Stimulated activated memory B cell treated with anti-CD40 and anti-IgM and Interleukin-4, amounts not matched to agents 10 μg/mL and 1 μg/mL and 100 μg/mL, for 72 hours (primary cell): ENCODE results near the gene PNMA6F.
A peak's percentile ranks its signal among the peaks of the same experiment; 100 is the strongest.
"Not testable (repeated sequence)": the region's sequence is repeated elsewhere in the genome, so short reads cannot be mapped to it uniquely, and the experiment has no call there.

ENCODE experiments used
- ATAC-seq: fragments of 150-1000 bp; cut with Tn5 transposase; 2 replicates; pipeline ENCODE4 v1.10.0; 2021
- H3K27ac Mint-ChIP-seq: one replicate; pipeline ENCODE4 v1.8.0; 2022; ENCODE audit warnings: mild to moderate bottlenecking, mixed read lengths
- H3K27me3 Mint-ChIP-seq: one replicate; pipeline ENCODE4 v1.8.0; 2022; ENCODE audit warnings: mixed read lengths
- H3K36me3 Mint-ChIP-seq: one replicate; pipeline ENCODE4 v1.8.0; 2022; ENCODE audit warnings: mixed read lengths
- H3K4me1 Mint-ChIP-seq: one replicate; pipeline ENCODE4 v1.8.0; 2022; ENCODE audit warnings: mixed read lengths
- H3K4me3 Mint-ChIP-seq: one replicate; pipeline ENCODE4 v1.8.0; 2022; ENCODE audit warnings: mild to moderate bottlenecking, moderate library complexity, mixed read lengths
- H3K9me3 Mint-ChIP-seq: one replicate; pipeline ENCODE4 v1.8.0; 2022; ENCODE audit warnings: mixed read lengths

Gene PNMA6F

DNA sequence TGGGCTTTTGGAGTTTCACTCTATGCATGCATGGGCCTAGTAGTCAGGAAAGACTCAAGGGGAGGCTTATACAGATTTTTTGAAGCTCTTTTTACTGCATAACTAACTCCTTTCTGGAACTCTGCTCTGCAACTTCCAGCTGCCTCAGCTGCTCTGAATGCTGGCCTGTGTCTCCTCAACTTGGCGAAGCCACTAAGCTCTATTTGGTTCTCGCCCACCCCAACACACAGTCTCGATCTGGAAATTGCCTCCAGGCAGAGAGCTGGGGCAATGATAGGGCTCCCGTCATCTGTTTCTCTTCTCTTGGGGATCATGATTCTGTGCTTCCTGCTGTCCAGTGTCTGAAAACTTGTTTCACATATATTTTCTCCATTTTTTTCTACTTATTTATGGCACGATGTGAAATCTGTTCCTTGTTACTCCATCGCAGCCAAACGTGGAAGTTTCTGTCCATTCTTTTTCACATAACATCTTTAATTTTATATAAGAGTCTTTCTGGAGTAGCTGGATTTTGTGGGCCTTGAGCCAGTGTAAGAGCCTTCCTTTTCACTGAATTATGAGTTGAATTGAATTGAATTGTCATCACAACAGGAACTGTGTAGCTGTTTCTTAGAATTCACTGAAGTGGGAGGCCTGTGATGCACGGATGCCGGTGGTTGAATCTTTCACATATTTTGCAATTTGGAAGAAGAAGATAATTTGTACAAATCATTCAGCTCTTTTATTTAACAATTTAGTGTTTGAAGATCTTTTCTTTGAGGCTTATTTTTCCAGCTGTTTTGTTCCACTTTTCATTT is 21.4 kb upstream of the PNMA6F start:
- H3K36me3 Mint-ChIP-seq, result peaks cover 92% of the 10 kb centered on the region
- peaks cover 3% of the 10 kb centered on the region for H3K9me3 Mint-ChIP-seq
- peaks cover 22% of the 10 kb centered on the region for H3K4me1 Mint-ChIP-seq
- no peaks in the 10 kb centered on the region for H3K27me3 Mint-ChIP-seq
- H3K27ac Mint-ChIP-seq, result no peak overlapping the region
- no peak for ATAC-seq
- H3K4me3 Mint-ChIP-seq, result no peak overlapping the region

DNA sequence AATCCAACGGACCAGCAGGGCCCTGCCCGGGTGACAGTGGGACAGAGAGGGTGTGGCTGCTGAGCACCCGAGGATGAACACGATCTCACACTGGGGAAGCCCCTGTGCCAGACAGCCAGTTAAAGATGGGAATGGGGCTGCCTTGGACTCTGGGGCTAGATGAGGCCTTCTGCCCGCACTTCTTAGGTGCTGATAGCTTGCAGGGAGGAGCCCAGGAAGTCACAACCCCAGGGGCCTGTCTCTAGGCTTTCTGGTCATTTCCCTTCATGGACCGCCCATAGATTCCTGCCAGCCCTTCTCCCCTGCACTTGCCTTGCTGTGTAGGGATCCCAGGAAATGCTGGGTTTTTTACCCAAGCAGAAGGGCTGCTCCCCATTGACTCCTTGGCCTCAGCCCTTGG is 18.5 kb upstream of the PNMA6F start:
- H3K4me1 Mint-ChIP-seq, result peaks cover 39% of the 10 kb centered on the region

DNA sequence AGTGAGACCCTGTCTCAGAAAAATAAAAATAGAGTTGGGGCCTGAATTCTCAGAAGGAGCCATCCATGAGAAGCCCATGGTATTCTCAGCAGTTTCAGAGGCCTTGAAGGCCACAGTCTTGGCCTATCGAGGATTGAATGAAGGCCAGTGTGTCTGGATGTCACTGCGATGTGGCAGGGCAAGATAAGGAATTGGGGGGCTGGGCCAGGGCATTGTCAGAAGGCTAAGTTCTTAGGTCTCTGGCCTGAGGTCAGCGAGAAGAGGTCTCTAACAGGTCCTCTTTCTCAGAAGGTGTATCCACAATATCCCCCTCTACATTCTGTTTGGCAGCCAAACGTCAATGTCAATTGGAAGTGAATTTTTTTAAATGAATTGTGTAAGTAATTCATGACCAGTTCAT is 18.1 kb upstream of the PNMA6F start:
- ATAC-seq, result no peak
- H3K27ac Mint-ChIP-seq, result no peak overlapping the region
- no peaks in the 10 kb centered on the region for H3K27me3 Mint-ChIP-seq
- H3K4me1 Mint-ChIP-seq, result peaks cover 41% of the 10 kb centered on the region
- peaks cover 62% of the 10 kb centered on the region for H3K36me3 Mint-ChIP-seq
- no peak overlapping the region for H3K4me3 Mint-ChIP-seq
- peaks cover 3% of the 10 kb centered on the region for H3K9me3 Mint-ChIP-seq

More for the DNA sequence above, 18.5 kb upstream of the PNMA6F start:
- peaks cover 3% of the 10 kb centered on the region for H3K9me3 Mint-ChIP-seq
- no peak overlapping the region for H3K4me3 Mint-ChIP-seq
- no peak overlapping the region for H3K27ac Mint-ChIP-seq
- ATAC-seq, result no peak
- no peaks in the 10 kb centered on the region for H3K27me3 Mint-ChIP-seq
- peaks cover 67% of the 10 kb centered on the region for H3K36me3 Mint-ChIP-seq

DNA sequence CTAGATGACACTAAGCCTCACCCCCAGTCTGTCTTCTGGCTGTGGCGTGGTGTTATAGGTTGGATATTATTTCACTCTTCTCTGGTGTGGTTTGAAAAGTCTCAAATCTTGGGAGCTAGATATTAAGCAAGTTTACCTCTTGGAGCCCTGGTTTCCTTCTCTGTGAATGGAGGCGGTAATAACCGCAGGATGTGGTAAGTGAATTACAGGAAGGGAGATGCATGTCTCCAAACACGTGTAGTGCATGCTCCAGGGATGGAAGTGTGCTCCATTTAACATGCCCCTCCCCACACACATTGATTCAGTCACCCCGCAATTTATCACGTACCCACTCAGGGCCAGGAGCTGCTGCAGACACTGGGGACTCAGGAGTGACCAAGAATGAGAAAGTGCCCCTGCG is 17.3 kb upstream of the PNMA6F start:
- peaks cover 54% of the 10 kb centered on the region for H3K36me3 Mint-ChIP-seq
- ATAC-seq, result no peak
- H3K27ac Mint-ChIP-seq, result no peak overlapping the region
- peaks cover 42% of the 10 kb centered on the region for H3K4me1 Mint-ChIP-seq
- H3K4me3 Mint-ChIP-seq, result no peak overlapping the region
- peaks cover 3% of the 10 kb centered on the region for H3K9me3 Mint-ChIP-seq
- H3K27me3 Mint-ChIP-seq, result no peaks in the 10 kb centered on the region

DNA sequence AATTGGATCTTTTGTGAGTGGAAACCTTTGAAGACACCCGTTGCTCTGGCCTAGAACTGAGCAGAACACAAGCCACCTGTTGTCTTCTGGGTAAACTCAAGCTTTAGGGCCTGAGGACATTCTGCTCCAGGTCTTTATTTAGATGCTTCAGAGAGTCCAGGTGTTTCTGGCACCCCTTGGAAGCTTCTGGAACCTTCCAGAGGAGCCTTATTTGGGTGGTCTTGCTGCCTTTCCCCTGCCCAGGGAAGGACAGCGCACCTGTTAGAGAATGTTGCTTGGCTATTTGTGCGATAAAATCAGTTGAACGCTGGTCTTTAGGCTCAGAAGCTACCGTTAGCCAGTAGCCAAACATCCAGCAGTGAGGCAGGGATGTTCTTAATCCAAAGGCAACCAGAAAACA is 15.4 kb upstream of the PNMA6F start:
- Mint-ChIP-seq H3K4me3 (no peak overlapping the region), H3K4me1 (peaks cover 40% of the 10 kb centered on the region), H3K27me3 (no peaks in the 10 kb centered on the region), H3K9me3 (peaks cover 3% of the 10 kb centered on the region), H3K36me3 (peaks cover 38% of the 10 kb centered on the region), H3K27ac (no peak overlapping the region)
- no peak for ATAC-seq

DNA sequence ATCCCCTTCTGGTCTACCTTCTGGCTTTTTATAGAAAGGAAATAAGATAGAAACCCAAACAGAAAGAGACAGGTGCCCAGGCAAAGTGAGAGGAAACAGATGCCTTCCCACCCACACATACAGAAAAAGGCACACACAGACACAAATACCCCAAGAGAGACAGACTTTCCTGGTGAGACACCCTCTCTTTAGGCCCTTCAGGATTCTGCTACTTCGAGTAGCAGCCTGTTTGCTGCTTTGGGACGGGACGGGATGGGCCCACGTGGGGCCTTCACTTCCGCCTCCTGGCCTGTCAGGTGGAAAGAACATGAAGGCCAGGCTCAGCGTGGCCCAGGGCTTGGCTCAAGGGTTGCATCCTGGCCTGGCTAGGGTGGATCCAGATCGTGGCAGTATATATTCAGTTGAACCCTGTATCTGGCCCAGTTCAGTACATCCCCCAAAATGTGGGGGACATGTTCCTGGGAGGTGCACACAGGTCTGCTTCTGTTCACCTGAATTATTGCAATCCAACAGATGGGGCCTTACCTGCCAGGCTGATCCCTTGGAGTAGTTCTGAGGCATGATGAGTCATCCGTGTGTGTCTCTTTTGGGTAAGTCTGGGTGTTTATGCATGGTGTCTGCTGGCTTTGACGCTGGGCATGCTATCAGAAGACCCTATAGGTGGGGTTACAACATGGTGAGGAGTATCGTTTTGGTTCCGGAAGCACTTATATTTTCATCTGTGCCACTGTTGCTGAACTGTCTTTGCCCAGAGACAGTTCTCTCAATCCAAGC is 14.7 kb upstream of the PNMA6F start:
- Mint-ChIP-seq H3K27me3 (no peaks in the 10 kb centered on the region), H3K4me1 (peaks cover 38% of the 10 kb centered on the region), H3K36me3 (peaks cover 31% of the 10 kb centered on the region), H3K4me3 (peak overlapping the region; percentile 55), H3K9me3 (peaks cover 3% of the 10 kb centered on the region), H3K27ac (peak overlapping the region; percentile 77)
- ATAC-seq, result no peak

DNA sequence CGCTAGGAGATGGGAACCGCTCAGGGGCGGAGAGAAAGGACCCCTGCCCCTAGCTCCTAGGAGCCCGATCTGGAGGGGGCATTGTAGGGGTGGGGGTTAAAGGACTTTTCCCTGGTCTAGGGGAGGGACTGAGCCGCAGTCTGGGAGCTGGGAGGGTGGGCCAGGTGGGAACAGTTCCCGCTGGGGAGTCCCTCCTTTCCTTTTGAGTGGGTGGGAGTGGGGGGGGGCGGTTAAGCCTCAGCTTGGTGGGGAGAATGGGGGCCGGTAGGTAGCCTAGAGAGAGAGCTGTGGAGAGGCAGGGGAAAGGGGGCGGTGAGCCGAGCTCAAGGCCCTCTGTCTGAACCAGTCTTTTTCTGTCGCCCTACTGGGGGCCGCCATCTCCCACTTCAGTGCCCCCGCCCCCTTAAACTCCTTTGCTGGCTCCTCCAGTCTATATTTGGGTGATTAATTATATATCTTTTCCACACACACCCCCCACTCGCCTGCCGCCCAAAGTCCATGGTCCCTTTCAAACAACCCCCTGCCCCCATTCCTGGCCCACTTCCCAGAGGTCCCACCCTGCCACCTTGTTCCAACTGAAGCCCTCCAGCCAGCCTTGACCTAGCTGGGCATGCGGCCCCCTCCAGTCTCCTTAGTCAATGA is 13.2 kb upstream of the PNMA6F start:
- H3K27me3 Mint-ChIP-seq, result no peaks in the 10 kb centered on the region
- H3K36me3 Mint-ChIP-seq, result peaks cover 16% of the 10 kb centered on the region
- no peaks in the 10 kb centered on the region for H3K9me3 Mint-ChIP-seq
- no peak for ATAC-seq
- H3K27ac Mint-ChIP-seq, result peak overlapping the region; percentile 77
- H3K4me1 Mint-ChIP-seq, result peaks cover 38% of the 10 kb centered on the region
- peak overlapping the region; percentile 83 for H3K4me3 Mint-ChIP-seq

DNA sequence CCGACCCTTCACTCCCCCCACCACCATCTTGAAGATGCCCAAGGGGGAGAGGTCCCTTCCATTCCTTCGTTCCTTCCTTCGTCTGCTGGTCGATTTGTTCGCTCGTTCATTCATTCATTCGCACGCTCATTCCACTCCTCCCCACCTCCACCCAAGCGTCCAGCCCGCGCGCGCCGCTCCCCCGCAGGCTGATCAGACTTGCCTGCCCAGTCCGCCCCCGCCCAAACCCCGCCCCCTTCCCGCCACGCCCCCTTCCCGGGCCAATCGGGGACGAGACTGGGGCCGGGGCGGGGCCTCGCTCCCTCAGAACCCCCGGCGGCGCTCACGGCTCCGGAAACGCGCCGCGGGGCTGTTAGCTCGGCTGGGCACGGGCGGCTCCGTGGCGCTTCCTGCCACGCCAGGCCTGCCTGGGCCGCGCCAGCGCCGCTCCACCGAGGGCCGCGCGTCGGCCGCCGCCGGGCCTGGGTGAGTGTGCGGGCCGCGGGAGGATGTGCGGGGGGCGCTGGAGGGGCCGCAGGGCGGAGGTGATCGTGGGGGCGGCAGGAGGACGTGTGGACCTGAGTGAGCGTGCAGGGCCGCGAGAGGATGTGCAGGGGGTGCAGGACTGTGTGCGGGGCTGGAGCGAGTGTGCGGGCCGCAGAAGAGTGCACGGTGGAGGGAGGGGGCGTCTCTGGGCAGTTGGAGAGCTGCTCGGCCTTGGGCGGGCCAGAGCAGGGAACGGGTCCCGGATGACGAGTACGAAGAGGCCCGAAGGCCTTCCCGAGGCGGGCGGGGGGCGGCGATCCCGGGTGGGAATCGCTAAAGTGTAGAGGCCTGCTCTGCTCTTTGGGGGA is 12.5 kb upstream of the PNMA6F start, which contains the start of gene ZNF275:
Gene ZNF275, plus strand, starts transcription at position 333 of the 833 bp plus-strand sequence. CDS start 2,527 bp downstream, outside the sequence.
- H3K4me3 Mint-ChIP-seq, result peak within 1 kb of the TSS; percentile 83
- H3K36me3 Mint-ChIP-seq, result peaks cover 14% of the 10 kb centered on the region
- H3K27ac Mint-ChIP-seq, result peak within 1 kb of the TSS; percentile 77
- ATAC-seq, result peak; percentile 98
- peaks cover 1% of the 10 kb centered on the region for H3K9me3 Mint-ChIP-seq
- H3K4me1 Mint-ChIP-seq, result peaks cover 36% of the 10 kb centered on the region
- H3K27me3 Mint-ChIP-seq, result no peaks in the 10 kb centered on the region

DNA sequence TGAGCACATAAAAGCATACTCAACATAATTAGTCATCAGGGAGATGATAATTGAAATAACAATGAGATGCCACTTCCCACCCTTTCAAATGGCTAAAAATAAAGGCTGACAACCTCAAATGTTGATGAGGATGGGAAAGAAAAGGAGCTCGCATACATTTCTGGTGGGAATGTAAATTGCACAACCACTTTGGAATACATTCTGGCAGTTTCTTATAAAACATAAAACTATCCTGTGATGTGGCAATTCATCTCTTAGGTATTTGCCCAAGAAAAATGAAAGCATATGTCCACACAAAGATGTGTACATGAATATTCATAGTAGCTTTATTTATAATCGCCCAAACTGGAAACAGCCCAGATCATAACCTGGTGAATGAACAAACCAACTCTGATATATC is 11.7 kb upstream of the PNMA6F start:
- no peaks in the 10 kb centered on the region for H3K27me3 Mint-ChIP-seq
- H3K27ac Mint-ChIP-seq, result peak overlapping the region; percentile 77
- H3K4me1 Mint-ChIP-seq, result peaks cover 32% of the 10 kb centered on the region
- H3K36me3 Mint-ChIP-seq, result peaks cover 11% of the 10 kb centered on the region
- peaks cover 9% of the 10 kb centered on the region for H3K9me3 Mint-ChIP-seq
- ATAC-seq, result no peak
- H3K4me3 Mint-ChIP-seq, result peak overlapping the region; percentile 83

DNA sequence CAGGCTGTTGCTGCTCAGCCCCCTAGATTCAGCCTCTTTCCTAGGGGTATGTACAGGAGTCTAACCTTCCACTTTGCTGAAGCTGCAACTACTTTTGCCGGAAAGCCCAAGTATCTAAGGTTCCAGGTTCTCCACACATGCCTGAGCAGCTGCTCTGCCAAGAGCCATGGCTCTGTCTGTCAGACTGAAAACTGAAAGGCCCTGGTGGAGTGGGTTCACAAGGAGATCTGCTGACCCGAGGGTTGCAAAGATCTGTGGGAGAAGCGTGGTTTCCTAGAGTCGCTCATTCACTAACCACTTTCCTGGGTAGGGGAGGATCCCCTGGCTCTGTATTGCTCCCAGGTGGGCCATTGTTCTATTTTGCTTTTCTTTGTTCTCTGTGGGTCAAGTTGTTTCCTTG is 6.0 kb upstream of the PNMA6F start:
- peaks cover 9% of the 10 kb centered on the region for H3K9me3 Mint-ChIP-seq
- no peak for ATAC-seq
- no peak overlapping the region for H3K4me3 Mint-ChIP-seq
- peaks cover 28% of the 10 kb centered on the region for H3K27me3 Mint-ChIP-seq
- peaks cover 4% of the 10 kb centered on the region for H3K4me1 Mint-ChIP-seq
- H3K27ac Mint-ChIP-seq, result no peak overlapping the region
- peaks cover 7% of the 10 kb centered on the region for H3K36me3 Mint-ChIP-seq

DNA sequence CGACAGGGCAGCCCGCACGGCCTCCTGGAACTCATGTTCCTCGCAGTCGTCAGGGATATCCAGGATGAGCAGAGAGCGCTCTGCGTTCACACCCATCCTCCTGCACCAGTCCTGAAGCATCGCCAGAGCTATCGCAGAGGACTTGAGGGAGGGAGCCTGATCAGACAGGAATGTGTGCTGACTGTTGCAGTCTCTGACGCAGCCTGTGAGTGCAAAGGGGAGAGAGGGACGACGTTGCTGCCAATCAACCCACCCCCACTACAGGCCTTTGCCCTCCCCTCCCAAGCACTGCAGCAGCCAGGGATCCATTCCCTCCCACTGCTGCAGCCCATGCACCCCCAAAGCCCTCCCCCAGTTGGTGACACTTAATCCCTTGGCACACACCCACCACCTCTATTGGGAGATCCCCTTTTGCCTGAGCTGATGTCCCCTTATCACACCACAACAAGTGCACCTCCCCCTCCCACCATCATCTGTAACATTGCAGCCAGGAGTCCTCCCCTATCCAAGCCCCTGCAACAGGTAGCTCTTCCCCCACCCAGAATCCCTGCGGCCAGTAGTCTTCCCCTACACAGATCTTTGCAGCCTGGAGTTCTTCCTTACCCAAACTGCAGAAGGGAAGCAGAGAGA is 897 bp downstream of the PNMA6F start:
- no peak for ATAC-seq
- Mint-ChIP-seq H3K4me3 (no peak overlapping the region), H3K27ac (no peak overlapping the region), H3K4me1 (no peaks in the 10 kb centered on the region), H3K36me3 (no peaks in the 10 kb centered on the region), H3K27me3 (peaks cover 30% of the 10 kb centered on the region), H3K9me3 (no peaks in the 10 kb centered on the region)

DNA sequence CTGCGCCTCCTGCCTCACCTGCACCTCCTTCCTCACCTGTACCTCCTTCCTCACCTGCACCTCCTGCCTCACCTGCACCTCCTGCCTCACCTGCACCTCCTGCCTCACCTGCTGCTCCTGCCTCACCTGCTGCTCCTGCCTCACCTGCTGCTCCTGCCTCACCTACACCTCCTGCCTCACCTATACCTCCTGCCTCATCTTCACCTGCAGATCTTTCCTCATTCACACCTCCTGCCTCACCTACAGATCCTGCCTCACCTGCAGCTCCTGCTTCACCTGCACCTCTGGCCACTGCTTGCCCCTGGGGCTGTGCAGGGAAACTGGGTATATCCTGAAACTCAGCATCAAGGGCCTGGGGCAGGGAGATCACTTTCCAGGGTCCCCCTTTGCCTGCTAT is 1.5 kb downstream of the PNMA6F start:
- H3K4me1 Mint-ChIP-seq, H3K36me3 Mint-ChIP-seq, H3K9me3 Mint-ChIP-seq, H3K4me3 Mint-ChIP-seq, H3K27ac Mint-ChIP-seq, ATAC-seq: not testable (repeated sequence)
- peaks cover 24% of the 10 kb centered on the region for H3K27me3 Mint-ChIP-seq

DNA sequence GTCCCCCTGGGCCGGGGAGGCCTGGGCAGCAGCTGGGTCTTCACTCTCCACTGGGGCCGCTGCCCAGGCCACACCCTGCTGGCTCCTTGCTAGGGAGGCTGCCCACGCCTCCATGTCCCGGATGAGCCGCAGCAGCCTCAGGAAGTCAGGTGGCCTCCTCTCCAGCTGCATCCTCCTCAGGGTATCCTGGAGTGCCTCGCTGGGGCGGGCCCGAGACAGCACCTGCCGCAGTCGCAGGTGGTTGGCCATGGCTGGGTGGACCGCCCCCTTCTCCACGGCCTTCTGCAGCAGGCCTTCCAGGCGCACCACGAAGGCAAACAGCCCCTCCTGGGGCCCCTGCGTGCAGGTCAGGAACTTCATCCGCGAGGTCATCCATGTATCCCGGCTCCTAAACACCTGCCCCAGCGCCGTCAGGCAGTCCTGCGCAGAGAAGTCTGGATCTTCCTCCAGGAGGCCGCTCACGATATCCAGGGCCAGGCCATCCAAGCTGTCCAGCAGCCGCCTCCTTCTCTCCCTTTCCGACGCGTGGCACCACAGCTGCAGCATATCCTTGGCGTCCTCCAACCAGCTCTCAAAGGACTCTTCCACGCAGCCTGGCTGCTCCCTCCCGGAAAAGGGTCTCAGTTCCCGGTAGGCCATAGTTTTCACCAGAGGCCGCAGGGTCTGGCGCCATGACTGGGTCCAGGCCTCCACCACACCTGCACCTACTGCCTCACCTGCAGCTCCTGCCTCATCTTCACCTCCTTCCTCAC is 2.1 kb downstream of the PNMA6F start:
- H3K4me1 Mint-ChIP-seq, result no peaks in the 10 kb centered on the region
- no peak overlapping the region for H3K4me3 Mint-ChIP-seq
- H3K9me3 Mint-ChIP-seq, result no peaks in the 10 kb centered on the region
- no peak overlapping the region for H3K27ac Mint-ChIP-seq
- ATAC-seq, result no peak
- no peaks in the 10 kb centered on the region for H3K36me3 Mint-ChIP-seq
- peaks cover 18% of the 10 kb centered on the region for H3K27me3 Mint-ChIP-seq

DNA sequence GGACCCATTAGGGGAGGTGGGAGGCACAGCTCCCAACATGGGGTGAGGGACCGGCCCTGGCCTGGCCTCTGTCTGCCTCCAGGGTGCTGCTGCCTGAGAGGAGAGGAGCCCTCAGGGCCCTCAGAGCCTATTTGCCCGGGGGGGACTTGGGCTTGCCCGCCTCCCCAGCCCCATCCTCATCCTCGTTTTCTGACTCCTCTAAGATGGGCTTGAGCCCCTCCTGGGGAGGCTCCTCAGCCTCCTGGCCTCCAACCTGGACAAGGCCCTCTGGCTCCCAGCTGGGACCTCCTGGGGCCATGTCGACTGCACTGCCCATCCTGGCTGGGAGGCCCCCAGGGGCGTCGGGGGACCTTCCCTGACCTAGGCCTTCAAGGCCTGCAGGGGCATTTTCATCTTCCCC is 2.8 kb downstream of the PNMA6F start:
- no peaks in the 10 kb centered on the region for H3K4me1 Mint-ChIP-seq
- ATAC-seq, result no peak
- no peak overlapping the region for H3K27ac Mint-ChIP-seq
- H3K36me3 Mint-ChIP-seq, result no peaks in the 10 kb centered on the region
- H3K9me3 Mint-ChIP-seq, result no peaks in the 10 kb centered on the region
- H3K27me3 Mint-ChIP-seq, result peaks cover 12% of the 10 kb centered on the region
- no peak overlapping the region for H3K4me3 Mint-ChIP-seq
